Activated gamma-delta T cell treated with Interleukin-2 at 50 U/mL for 16 hours (primary cell): ENCODE data around the gene SEMA4C.
A peak's percentile ranks its signal among the peaks of the same experiment; 100 is the strongest.

Experiments used
- DNase-seq: peaks from one replicate; pipeline ENCODE4 v3.0.0-alpha.2; 2020

SEMA4C gene

DNA sequence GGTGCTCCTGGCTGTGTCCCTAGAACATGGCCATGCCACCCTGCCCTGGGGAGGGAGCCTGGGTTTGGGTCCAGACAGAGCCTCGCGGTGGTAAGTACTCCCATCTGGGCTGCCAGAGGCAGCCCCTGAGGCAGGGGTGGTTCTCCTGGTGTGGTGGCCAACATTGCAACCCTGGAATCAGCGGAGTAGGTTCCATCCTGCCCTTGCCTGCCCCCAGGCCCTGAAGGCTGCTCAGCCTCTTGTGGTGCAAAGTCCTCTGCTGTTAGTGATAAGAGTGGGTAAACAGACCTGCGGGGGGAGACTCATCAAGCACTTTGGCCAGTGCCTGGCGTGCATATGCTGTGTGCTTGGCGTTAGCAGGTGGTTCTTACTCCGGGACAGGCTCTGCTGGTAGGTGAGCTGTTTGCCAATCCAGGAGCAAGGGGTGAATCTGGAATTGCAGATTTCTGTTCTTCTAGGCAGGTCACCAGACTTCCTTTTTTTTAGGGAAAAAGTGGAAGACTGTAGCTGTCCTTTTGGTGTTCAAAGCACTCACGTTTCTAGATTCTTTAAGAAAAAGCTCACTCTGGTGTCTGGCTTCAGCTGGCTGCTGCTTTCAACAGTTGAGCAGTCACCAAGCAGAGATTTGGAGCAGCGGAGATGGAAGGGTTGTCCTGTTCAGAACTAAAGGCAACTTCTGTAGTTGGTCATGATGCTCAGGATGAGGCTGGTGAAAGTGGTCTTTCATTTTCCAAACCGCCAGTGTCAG is 50.6 kb downstream of the SEMA4C start:
- no peak for DNase-seq

DNA sequence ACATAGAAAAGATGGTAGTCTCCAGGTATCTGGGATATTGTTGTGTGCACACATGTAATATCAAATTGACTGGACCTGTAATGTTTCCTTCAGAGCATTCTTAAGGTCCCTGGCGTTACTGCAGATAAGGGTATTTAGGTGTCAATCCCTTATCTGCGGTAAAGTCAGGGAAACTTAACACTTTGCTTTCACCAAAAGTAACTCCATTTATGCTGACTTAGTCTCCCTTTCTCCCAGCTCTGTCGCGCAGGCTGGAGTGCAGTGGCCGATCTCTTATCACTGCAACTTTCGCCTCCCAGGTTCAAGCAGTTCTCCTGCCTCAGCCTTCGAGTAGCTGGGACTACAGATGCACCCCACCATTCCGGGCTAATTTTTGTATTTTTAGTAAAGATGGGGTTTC is 52.0 kb downstream of the SEMA4C start:
- no peak for DNase-seq

GRCh38 chr2:96816836-96817702 is 52.8 kb downstream of the SEMA4C start:
- no peak for DNase-seq

DNA sequence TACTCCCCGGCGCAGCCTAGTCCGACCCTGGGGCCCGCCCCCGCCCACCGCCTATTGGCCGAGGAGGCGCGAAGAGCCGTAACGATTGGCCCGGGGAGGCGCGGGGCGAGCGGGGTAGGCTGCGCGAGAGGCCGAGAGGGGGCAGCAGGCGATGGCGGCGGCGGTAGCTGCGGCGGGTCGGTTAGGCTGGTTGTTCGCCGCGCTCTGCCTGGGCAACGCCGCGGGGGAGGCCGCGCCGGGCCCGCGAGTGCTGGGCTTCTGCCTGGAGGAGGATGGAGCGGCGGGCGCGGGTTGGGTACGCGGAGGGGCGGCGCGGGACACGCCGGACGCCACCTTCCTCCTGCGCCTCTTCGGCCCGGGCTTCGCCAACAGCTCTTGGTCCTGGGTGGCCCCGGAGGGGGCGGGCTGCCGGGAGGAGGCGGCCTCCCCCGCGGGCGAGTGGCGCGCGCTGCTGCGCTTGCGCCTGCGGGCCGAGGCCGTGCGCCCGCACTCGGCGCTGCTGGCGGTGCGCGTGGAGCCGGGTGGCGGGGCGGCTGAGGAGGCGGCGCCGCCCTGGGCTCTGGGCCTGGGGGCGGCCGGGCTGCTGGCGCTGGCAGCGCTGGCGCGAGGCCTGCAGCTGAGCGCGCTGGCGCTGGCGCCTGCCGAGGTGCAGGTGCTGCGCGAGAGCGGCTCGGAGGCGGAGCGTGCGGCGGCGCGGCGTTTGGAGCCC is 53.6 kb downstream of the SEMA4C start, which contains the start of gene CNNM3:
Gene CNNM3 (plus strand): TSS at position 142 of the 709 bp plus-strand sequence. CDS start 10 bp downstream, at position 152.
- peak; percentile 98 for DNase-seq

GRCh38 chr2:96815326-96816126 is 54.4 kb downstream of the SEMA4C start:
- no peak for DNase-seq

DNA sequence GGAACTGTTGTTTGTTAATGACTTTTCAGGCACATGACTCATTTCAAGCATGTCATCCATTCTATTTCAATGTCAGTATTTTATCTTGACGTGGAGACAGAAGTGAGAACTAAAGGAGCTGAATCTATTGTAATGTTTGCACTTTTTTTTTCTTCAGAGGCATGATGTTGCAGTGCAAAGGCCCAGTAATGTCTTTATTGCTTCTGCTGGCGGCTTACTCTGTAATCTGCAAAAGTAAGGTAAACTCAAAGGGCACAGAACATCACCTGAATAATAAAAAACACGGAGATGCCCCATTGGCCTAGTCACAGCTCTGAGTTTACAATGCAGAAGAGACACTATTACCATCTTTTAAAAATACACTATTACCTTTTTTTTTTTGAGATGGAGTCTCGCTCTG is 56.2 kb downstream of the SEMA4C start:
- no peak for DNase-seq

DNA sequence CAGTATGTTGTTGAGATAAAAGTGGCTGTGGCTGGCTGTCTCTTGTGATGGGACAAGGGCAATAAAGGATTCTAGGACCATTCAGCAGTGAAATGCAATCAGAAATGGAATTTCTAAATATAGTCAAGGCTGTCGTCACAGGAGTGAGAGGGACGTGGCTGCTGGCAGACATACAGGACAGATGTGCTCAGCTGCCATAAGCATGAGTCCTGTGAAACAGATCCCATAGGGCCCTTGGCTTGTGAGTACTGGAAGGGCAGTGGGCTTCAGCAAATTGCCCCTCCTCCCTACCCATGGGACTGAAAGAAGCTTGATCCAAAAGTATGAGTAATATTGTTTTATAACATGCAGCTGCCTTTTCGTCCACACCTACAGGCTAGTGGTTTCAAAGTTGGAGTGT is 58.0 kb downstream of the SEMA4C start:
- no peak for DNase-seq

DNA sequence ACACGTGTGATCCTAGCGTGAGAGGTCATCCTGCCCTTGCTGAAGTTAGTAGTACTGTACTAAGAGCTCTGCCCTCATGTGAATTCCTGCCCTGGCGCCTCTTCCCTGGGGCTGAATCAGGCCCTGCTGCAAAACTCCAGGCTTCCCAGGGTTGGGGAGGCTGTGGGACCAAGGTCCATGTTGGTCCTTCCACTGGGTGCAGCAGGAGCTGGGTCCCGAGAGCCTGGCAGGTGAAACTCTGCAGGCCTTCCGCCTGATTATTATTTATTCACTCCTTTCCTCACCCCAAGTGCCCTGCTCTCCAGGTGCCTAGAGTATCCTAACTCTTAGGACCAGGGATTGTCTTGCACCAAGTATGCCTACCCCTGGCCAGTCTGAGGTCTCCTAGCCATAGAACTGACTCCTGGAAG is 59.1 kb downstream of the SEMA4C start:
- no peak for DNase-seq

GRCh38 chr2:96809951-96810782 is 59.7 kb downstream of the SEMA4C start:
- no peak for DNase-seq
